Measurements from ENCODE around the gene FBXL14. TPM values are rescaled to one million over a fixed set of nuclear protein-coding genes. Genes with fewer than 3 reads are reported as not detected.

FBXL14 gene
- polyA plus RNA-seq, 1 donor from 2014 or later = 15.1 TPM

DNA sequence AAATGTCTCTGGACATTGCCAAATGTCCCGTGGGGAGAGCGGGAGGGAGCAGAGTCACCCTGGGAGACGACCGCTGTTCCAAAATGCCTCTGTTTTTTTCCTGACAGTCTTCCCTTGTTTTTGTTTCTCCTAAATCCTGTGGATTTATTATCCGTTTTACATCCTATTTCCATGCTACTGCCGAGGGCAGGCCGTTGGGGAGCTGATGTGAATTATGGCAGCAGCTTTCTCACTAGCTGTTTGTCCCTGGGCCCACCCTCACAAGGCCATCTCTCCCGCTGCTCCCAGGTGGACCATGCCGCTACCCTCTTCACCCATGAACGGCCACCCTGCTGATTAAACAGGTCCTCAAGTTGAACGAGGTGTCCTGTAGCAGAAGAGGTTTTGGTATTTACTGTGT lies 55.2 kb downstream of the FBXL14 start:
- no peaks in the 10 kb centered on the region for H3K9me2 ChIP-seq (ENCODE audit: insufficient read depth, low read length)
- no peak overlapping the region for H3K9ac ChIP-seq (ENCODE audit: low read length)
- no peaks in the 10 kb centered on the region for H4K20me1 ChIP-seq (ENCODE audit: insufficient read depth)
- H3K9me3 ChIP-seq (ENCODE audit: low read length) = no peaks in the 10 kb centered on the region
- no peaks in the 10 kb centered on the region for H3K36me3 ChIP-seq (ENCODE audit: insufficient read depth, low read length)
- H3K4me2 ChIP-seq (ENCODE audit: low read length) = no peak overlapping the region
- peaks cover 99% of the 10 kb centered on the region for H3K79me2 ChIP-seq (replicated peaks; ENCODE audit: insufficient read depth, low read length)
- no peak overlapping the region for H2AFZ ChIP-seq (ENCODE audit: low read depth, low read length)
- TF ChIP-seq EP300 (conservative IDR thresholded peaks at IDR 0.05; ENCODE audit: poor library complexity, severe bottlenecking) (no peak), POLR2AphosphoS5 (IDR thresholded peaks at IDR 0.05) (no peak), RAD21 (conservative IDR thresholded peaks at IDR 0.05) (no peak), TAF1 (IDR thresholded peaks at IDR 0.05; ENCODE audit: low read depth) (no peak), EZH2 (IDR thresholded peaks at IDR 0.05; ENCODE audit: borderline replicate concordance, insufficient read depth, low read length, poor library complexity, severe bottlenecking) (no peak), SMC3 (conservative IDR thresholded peaks at IDR 0.05; ENCODE audit: poor library complexity) (no peak), MXI1 (conservative IDR thresholded peaks at IDR 0.05; ENCODE audit: poor library complexity, severe bottlenecking) (no peak)
- TF ChIP-seq, protein P1, sequence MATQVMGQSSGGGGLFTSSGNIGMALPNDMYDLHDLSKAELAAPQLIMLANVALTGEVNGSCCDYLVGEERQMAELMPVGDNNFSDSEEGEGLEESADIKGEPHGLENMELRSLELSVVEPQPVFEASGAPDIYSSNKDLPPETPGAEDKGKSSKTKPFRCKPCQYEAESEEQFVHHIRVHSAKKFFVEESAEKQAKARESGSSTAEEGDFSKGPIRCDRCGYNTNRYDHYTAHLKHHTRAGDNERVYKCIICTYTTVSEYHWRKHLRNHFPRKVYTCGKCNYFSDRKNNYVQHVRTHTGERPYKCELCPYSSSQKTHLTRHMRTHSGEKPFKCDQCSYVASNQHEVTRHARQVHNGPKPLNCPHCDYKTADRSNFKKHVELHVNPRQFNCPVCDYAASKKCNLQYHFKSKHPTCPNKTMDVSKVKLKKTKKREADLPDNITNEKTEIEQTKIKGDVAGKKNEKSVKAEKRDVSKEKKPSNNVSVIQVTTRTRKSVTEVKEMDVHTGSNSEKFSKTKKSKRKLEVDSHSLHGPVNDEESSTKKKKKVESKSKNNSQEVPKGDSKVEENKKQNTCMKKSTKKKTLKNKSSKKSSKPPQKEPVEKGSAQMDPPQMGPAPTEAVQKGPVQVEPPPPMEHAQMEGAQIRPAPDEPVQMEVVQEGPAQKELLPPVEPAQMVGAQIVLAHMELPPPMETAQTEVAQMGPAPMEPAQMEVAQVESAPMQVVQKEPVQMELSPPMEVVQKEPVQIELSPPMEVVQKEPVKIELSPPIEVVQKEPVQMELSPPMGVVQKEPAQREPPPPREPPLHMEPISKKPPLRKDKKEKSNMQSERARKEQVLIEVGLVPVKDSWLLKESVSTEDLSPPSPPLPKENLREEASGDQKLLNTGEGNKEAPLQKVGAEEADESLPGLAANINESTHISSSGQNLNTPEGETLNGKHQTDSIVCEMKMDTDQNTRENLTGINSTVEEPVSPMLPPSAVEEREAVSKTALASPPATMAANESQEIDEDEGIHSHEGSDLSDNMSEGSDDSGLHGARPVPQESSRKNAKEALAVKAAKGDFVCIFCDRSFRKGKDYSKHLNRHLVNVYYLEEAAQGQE (IDR thresholded peaks at IDR 0.05; ENCODE audit: borderline replicate concordance) = no peak
- TF ChIP-seq, protein P2, sequence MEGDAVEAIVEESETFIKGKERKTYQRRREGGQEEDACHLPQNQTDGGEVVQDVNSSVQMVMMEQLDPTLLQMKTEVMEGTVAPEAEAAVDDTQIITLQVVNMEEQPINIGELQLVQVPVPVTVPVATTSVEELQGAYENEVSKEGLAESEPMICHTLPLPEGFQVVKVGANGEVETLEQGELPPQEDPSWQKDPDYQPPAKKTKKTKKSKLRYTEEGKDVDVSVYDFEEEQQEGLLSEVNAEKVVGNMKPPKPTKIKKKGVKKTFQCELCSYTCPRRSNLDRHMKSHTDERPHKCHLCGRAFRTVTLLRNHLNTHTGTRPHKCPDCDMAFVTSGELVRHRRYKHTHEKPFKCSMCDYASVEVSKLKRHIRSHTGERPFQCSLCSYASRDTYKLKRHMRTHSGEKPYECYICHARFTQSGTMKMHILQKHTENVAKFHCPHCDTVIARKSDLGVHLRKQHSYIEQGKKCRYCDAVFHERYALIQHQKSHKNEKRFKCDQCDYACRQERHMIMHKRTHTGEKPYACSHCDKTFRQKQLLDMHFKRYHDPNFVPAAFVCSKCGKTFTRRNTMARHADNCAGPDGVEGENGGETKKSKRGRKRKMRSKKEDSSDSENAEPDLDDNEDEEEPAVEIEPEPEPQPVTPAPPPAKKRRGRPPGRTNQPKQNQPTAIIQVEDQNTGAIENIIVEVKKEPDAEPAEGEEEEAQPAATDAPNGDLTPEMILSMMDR (IDR thresholded peaks at IDR 0.05; ENCODE audit: poor library complexity, severe bottlenecking) = no peak
- no peaks in the 10 kb centered on the region for H3K27me3 ChIP-seq (ENCODE audit: insufficient read depth, low read depth, low read length)
- no peaks in the 10 kb centered on the region for H3F3A ChIP-seq (ENCODE audit: insufficient read depth, low read length, poor library complexity, severe bottlenecking)
- H3K27ac ChIP-seq (ENCODE audit: low read length) = no peak overlapping the region
- no peak overlapping the region for H3K4me3 ChIP-seq (ENCODE audit: low read length)

DNA sequence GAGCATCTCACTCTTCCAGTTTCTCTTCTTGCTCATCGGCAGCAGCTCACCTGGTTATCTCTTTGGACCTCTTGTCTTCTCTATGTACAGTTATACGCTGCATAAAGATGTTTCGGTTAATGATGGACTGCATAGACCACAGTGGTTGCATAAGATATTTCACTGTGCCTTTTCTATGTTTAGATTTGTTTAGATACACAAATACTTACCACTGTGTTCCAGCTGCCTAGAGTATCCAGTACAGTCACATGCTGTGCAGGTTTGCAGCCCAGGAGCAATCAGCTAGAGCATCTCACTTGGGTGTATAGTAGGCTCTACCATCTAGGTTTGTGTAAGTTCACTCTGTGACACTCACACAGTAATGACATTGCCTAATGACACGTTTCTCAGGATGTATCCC lies 57.6 kb downstream of the FBXL14 start:
- Histone ChIP-seq H4K20me1 (ENCODE audit: insufficient read depth) (no peaks in the 10 kb centered on the region), H3K27me3 (ENCODE audit: insufficient read depth, low read depth, low read length) (no peaks in the 10 kb centered on the region)

More for the DNA sequence above, 57.6 kb downstream of the FBXL14 start:
- H3K4me2 ChIP-seq (ENCODE audit: low read length) = no peak overlapping the region
- no peaks in the 10 kb centered on the region for H3K9me3 ChIP-seq (ENCODE audit: low read length)
- no peak overlapping the region for H3K9ac ChIP-seq (ENCODE audit: low read length)
- H3K27ac ChIP-seq (ENCODE audit: low read length) = no peak overlapping the region
- H3K36me3 ChIP-seq (ENCODE audit: insufficient read depth, low read length) = no peaks in the 10 kb centered on the region
- peaks cover 100% of the 10 kb centered on the region for H3K79me2 ChIP-seq (replicated peaks; ENCODE audit: insufficient read depth, low read length)
- H2AFZ ChIP-seq (ENCODE audit: low read depth, low read length) = no peak overlapping the region
- no peak overlapping the region for H3K4me3 ChIP-seq (ENCODE audit: low read length)
- TF ChIP-seq POLR2AphosphoS5 (IDR thresholded peaks at IDR 0.05) (peak; percentile 13), EZH2 (IDR thresholded peaks at IDR 0.05; ENCODE audit: borderline replicate concordance, insufficient read depth, low read length, poor library complexity, severe bottlenecking) (no peak), MXI1 (conservative IDR thresholded peaks at IDR 0.05; ENCODE audit: poor library complexity, severe bottlenecking) (no peak)
- H3K9me2 ChIP-seq (ENCODE audit: insufficient read depth, low read length) = no peaks in the 10 kb centered on the region
- H3F3A ChIP-seq (ENCODE audit: insufficient read depth, low read length, poor library complexity, severe bottlenecking) = no peaks in the 10 kb centered on the region
